Hematopoietic multipotent progenitor cell treated with erythropoietin and hydrocortisone succinate and interleukin-3 and kit ligand, for 17 days (in vitro differentiated cells): ENCODE results near the gene ICA1.
"Not testable (repeated sequence)": the region's sequence is repeated elsewhere in the genome, so short reads cannot be mapped to it uniquely, and the experiment has no call there.

Experiments
- DNase-seq: peaks from one replicate; pipeline ENCODE4 v3.0.0-alpha.2; 2015; ENCODE audit warnings: low spot score

ICA1 gene

DNA sequence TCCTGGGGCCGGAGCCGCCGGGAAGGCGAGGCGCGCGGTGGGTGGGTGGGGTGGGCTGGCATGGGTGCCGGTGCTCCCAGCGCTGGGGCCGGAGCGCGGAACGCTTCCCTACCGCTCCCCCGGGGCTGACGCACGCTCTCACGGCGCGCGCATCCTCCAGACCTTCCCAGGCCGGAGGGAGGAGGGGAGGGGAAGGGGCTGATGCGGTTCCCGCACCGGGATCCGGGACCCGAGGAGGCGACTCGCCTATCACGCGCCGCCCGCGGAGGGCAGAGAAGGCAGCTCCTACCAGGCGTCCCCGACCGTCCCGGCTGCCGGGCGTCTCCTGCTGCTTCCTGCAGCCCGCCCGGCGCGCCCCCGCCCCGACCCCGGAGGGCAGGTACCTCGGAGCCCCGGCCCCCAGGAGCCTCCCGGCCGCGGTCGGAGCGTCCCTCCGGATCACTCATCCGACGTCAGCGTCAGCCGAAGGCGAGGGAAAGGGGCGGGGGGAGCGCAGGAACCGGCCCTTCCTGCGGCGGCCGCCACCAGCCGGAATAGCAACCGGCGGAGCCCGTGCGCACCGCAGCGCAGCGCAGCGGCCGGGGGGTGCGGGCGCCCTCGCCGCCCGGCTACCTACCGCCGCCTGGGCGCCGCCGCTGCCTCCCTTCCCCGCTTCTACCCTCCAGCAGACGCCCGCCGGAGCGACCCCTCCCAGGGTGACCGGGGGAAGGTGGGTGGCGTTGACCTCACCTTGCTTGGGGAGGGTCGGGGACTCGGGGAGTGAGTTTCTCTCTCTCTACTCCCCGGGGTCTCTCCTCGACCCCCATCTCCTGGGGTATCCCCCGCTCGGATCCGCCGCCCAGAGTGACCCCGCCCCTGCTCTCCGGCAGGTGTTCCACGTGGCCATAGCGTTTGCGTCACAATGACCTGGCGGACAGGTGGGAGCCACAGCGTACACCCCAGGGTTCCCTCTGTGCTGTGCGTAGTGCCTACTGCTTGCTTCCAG is at the start of gene ICA1:
TSS of gene ICA1 (minus strand) at position 457 of the 985 bp plus-strand sequence. CDS start 26,241 bp downstream, outside the sequence.
- DNase-seq, result no peak

- no peak for DNase-seq
These were observed 48.9 kb upstream of the ICA1 start for GRCh38 chr7:8310876-8311275.

DNA sequence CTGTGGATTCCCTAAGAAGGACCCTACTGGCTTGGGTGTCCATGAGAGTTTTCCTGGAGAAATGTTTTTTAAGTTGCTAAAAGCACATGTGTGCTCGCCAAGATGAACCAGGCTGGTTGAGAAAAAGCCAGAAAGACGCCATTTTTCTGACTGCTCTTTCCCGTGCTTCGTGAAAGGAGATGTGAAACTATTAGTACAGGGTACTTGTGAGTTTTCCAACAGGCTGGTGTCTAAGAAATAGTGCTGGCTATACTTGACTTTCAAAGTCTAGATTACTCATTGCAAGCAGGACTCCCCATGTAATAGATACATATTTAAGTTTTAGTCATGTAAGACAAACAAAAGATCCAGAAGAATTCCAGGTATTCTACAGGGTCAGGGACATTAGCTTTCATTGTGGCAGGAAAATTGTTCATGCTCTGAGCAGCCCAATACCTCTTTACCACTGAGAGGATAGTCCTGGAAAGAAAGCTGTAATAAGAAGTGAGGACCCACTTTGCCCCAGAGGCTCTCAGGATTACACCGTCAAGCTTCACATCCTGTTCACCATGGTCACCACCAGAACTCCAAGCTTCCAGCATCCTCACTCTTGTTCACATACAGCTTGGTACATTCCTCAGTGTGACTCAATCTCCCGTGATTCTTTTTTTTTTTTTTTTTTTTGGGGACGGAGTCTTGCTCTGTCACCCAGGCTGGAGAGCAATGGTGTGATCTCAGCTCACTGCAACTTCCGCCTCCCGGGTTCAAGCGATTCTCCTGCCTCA is 43.8 kb upstream of the ICA1 start:
- DNase-seq, result no peak

GRCh38 chr7:8305104-8305503 is 43.1 kb upstream of the ICA1 start:
- DNase-seq, result no peak

DNA sequence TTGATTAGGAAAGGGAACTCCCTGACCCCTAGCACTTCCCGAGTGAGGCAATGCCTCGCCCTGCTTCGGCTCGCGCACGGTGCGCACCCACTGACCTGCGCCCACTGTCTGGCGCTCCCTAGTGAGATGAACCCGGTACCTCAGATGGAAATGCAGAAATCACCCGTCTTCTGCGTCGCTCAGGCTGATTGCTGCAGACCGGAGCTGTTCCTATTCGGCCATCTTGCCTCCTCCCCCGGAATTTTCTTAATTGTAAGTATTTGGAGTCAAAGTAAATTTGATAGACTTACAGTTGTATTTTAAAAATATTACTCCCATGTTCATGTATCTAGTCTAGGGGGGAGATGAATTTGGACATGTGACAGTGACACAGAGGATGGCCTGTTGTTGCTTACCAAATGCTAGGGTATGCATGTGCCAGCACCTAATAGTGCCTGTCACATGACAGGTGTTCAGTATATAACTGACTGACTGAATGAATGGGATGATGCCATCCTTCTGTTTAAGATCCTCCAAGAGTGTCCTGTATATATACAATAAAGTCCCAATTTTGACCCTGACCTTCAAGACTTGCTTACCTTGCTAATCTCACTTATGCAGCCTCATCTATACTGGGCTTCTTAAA is 42.0 kb upstream of the ICA1 start:
- DNase-seq, result no peak

GRCh38 chr7:8297023-8297422 is 35.1 kb upstream of the ICA1 start:
- DNase-seq, result not testable (repeated sequence)

- DNase-seq, result no peak
These were observed 34.3 kb upstream of the ICA1 start for GRCh38 chr7:8296362-8296659.

GRCh38 chr7:8295638-8296361 is 33.8 kb upstream of the ICA1 start:
- peak; percentile 81 for DNase-seq

- no peak for DNase-seq
These were observed 29.6 kb upstream of the ICA1 start for GRCh38 chr7:8291397-8292141.

- no peak for DNase-seq
These were observed 28.8 kb upstream of the ICA1 start for GRCh38 chr7:8290645-8291308.

- DNase-seq, result no peak
These were observed 24.2 kb upstream of the ICA1 start for GRCh38 chr7:8286118-8286517.

DNA sequence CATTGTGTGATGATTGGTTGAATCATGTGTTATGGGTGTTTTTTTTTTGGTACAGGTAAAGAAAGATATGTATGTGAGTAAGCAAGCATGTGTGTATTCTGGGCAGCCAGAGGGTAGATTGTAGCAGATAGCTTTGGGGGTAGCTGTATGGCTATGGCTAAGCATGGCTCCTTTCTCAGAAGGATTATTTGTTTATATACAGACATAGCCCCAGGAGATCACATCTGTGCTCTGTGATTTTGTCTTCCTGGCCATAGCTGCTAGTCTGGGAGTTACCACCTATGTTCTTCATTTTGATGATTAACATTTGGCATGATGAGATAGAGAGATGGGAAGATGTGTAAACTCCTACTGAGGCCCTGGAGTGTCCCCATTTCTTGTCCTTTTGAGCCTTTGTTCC is 23.2 kb upstream of the ICA1 start:
- DNase-seq, result no peak

DNA sequence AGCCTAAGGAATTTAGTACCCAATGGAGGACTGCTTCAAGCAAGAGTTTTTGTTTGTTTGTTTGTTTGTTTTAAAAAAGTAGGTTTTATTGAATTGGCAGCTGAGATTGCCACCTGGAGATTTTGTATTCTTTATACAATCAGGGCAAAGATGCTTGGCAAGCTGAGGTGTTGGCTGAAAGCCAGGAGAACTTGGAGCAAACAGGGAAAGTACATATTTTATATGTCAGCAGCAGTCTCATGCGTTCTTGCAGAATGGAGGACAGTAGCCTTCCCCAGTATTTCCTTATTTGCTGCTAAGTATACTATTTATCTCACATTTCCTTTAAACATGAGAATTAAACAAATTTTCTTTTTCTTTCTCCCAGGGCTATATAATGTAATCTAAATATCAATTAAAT is 22.6 kb upstream of the ICA1 start:
- no peak for DNase-seq

GRCh38 chr7:8283968-8284367 is 22.0 kb upstream of the ICA1 start:
- DNase-seq, result no peak

GRCh38 chr7:8282871-8283270 is 20.9 kb upstream of the ICA1 start:
- no peak for DNase-seq

GRCh38 chr7:8282162-8282561 is 20.2 kb upstream of the ICA1 start:
- no peak for DNase-seq

DNA sequence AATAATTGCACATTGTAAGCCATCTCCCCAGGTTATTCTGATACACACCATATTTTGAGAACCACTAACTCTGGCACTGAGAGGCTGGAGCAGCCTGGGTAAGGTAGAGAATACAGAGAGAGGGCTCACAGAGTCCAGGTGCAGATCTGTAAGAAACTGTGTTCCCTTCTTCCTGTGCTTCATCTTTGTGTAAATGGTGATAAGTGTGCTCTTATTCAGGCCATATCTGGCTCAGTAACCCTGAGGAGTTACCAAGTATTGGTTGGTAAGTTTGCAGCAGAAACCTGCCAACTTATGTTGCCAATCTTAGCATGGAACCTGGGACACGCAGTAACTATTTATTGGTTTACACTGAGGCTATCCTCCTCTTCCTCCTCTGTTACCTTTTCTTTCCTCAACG is 16.2 kb upstream of the ICA1 start:
- no peak for DNase-seq

GRCh38 chr7:8277394-8277982 is 15.5 kb upstream of the ICA1 start:
- DNase-seq, result no peak

DNA sequence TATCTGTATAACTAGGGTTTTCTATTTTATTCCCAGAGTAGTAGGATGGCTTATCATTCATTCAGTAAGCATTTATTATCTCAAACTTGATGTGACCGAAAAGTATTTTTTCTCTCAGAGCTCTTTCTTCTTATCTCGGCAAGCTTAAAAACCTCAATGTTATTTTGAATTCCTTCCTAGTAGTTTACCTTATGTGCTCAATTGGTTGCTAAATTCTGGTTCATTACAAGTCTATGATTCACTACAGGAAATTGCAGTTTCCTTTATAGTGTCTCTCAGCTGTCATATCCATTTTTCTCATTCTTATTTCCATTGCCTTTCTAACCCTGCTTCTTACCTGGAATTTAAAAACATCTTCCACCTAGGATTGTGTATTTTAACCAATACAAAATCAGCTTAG is 12.6 kb upstream of the ICA1 start:
- DNase-seq, result no peak

- no peak for DNase-seq
These were observed 10.0 kb upstream of the ICA1 start for GRCh38 chr7:8271960-8272359.
